ENCODE results near the gene OLFML2A. TPM values are rescaled to one million over a fixed set of nuclear protein-coding genes. Genes with fewer than 3 reads are reported as not detected.
A peak's percentile ranks its signal among the peaks of the same experiment; 100 is the strongest.
"Not testable (repeated sequence)": the region's sequence is repeated elsewhere in the genome, so short reads cannot be mapped to it uniquely, and the experiment has no call there.

Gene OLFML2A
- total RNA-seq (2014; rRNA removed; shearing (Covaris generic)): 5.6 and 7.4 TPM in 2 replicates

DNA sequence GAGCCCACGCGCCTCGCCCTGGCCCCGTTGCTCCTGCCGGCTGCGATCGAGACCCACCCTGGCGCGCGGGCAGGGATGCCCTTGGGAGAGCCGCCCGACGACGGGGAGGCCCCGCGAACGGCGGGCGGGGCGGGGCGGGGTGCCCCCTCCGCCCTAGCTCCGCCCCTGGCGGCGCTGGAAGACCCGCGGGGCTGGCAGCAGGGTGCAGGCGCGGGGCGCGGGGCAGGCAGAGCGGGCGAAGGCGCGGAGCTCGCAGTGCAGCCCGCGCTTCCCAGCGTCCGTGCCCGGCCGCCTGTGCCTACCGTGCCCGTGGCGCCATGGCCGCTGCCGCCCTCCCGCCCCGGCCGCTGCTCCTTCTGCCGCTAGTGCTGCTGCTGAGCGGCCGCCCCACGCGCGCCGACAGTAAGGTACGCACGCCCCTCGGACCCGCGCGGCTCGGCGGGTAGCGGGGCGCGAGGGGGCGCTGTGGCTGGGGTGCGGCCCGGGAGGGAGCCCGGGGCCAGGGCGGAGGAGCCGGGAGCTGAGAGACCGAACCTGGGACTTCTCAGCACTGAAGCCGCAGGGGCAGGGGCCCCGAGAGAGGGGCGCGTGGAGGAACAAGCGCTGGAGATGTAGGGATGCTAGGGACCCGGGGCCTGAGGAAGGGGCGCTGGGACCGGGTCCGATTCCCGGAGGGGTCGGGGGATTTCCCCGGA lies at the start of gene OLFML2A:
OLFML2A (plus strand) TSS at position 180 of the 695 bp plus-strand sequence; CDS start at position 318, 138 bp downstream.
- peaks cover 16% of the 10 kb centered on the region for H3K27me3 ChIP-seq (ENCODE audit: control insufficient read depth, insufficient read depth, low read length)
- DNase-seq: peak; percentile 91
- peak within 1 kb of the TSS; percentile 59 for H3K4me3 ChIP-seq (ENCODE audit: insufficient read depth, low read depth, low read length)
- H3K36me3 ChIP-seq (replicated peaks; ENCODE audit: control insufficient read depth, insufficient read depth, low read length): no peaks in the 10 kb centered on the region

DNA sequence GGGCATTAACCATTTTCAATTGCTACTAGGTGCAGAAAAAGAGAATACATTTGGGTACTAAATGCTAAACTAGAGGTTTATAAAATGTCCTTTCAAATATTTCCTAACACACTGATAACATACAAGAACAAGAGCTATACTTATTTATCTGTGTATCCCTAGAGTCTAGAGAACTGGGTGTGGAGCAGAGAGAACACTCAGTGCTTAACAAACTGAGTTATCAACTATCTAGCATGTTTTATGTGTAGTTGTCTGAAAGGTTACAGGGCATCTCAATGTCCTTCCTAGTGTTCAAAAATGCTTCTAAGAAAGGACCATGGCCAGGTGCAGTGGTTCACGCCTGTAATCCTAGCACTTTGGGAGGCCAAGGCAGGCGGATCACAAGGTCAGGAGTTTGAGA lies 46.2 kb upstream of the OLFML2A start:
- Histone ChIP-seq H3K27me3 (ENCODE audit: control insufficient read depth, insufficient read depth, low read length) (no peaks in the 10 kb centered on the region), H3K4me3 (ENCODE audit: insufficient read depth, low read depth, low read length) (no peak overlapping the region), H3K36me3 (replicated peaks; ENCODE audit: control insufficient read depth, insufficient read depth, low read length) (no peaks in the 10 kb centered on the region)
- DNase-seq: no peak

DNA sequence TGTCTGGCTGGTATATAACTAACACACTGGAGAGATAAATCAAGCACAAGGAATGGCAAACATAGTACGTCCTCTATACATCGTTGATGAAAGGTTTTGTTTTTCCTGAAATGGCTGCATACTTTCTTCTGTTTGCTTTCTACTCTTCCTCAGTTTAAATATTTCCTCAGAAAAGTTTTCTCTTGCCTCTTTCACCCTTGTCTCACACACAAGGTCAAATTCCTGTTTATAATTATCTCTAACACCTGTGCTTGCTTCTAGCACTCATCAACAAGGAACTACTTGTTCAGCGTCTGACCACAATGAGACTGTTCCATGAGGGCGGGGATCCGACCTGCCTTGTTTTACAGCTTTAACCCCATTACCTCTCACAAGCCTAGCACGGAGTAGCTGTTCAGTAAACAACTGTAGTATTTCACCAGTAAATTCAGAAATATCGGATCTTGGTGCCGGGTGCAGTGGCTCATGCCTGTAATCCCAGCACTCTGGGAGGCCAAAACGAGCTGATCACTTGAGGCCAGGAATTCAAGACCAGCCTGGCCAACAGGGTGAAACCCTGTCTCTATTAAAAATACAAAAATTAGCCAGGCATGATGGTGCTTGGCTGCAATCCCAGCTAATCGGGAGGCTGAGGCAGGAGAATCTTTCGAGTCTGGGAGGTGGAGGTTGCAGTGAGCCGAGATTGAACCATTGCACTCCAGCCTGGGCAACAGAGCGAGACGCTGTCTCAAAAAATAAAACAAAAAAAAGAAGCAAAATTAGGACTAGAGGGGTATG lies 42.8 kb upstream of the OLFML2A start:
- H3K36me3 ChIP-seq (replicated peaks; ENCODE audit: control insufficient read depth, insufficient read depth, low read length): no peaks in the 10 kb centered on the region
- H3K4me3 ChIP-seq (ENCODE audit: insufficient read depth, low read depth, low read length): no peak overlapping the region
- DNase-seq: no peak
- no peaks in the 10 kb centered on the region for H3K27me3 ChIP-seq (ENCODE audit: control insufficient read depth, insufficient read depth, low read length)

DNA sequence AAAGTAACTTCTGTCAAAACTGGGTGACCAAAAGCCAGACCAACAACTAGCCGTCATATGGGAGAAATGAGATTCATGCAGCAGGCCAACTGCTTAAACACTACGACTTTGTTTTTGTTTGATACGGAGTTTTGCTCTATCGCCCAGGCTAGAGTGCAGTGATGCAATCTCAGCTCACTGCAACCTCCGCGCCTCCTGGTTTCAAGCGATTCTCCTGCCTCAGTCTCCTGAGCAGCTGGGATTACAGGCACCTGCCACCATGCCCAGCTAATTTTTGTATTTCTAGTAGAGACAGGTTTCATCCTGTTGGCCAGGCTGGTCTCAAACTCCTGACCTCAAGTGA lies 42.2 kb upstream of the OLFML2A start:
- H3K27me3 ChIP-seq (ENCODE audit: control insufficient read depth, insufficient read depth, low read length); H3K36me3 ChIP-seq (replicated peaks; ENCODE audit: control insufficient read depth, insufficient read depth, low read length); H3K4me3 ChIP-seq (ENCODE audit: insufficient read depth, low read depth, low read length); DNase-seq: not testable (repeated sequence)

DNA sequence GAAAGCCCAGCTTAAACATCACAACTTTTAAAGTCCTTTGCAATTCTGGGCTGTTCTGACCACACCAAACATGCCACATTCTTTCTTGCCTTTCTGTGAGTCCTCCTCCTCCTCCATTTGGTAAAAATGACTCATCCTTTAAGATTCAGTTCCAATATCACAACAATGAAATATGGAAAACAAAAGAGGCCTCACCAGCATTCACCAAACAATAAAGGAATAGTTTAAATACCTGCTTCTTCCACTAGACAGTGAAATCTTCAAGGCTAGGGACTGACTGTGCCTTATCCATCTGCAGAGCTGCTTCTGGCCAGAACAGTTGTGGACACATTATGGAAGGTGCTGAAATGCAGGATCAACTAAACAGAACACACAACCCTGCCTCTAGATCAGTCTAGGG lies 41.8 kb upstream of the OLFML2A start:
- Histone ChIP-seq H3K27me3 (ENCODE audit: control insufficient read depth, insufficient read depth, low read length) (no peaks in the 10 kb centered on the region), H3K36me3 (replicated peaks; ENCODE audit: control insufficient read depth, insufficient read depth, low read length) (no peaks in the 10 kb centered on the region), H3K4me3 (ENCODE audit: insufficient read depth, low read depth, low read length) (no peak overlapping the region)
- no peak for DNase-seq

DNA sequence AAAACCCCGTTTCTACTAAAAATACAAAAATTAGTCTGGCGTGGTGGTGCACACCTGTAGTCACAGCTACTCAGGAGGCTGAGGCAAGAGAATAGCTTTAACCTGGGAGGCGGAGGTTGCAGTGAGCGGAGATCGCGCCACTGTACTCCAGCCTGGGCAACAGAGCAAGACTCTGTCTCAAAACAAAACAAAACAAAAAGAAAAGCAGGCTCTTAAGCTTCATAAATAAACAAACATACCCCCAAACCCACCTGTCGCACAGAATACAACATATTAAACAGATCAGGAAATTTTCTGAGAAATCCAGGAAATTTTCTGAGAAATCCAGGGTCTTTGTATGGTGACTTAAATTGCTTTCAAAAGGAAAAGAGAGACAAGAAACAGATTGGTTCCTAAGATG lies 38.9 kb upstream of the OLFML2A start:
- not testable (repeated sequence) for H3K36me3 ChIP-seq (replicated peaks; ENCODE audit: control insufficient read depth, insufficient read depth, low read length); H3K4me3 ChIP-seq (ENCODE audit: insufficient read depth, low read depth, low read length); H3K27me3 ChIP-seq (ENCODE audit: control insufficient read depth, insufficient read depth, low read length); DNase-seq

DNA sequence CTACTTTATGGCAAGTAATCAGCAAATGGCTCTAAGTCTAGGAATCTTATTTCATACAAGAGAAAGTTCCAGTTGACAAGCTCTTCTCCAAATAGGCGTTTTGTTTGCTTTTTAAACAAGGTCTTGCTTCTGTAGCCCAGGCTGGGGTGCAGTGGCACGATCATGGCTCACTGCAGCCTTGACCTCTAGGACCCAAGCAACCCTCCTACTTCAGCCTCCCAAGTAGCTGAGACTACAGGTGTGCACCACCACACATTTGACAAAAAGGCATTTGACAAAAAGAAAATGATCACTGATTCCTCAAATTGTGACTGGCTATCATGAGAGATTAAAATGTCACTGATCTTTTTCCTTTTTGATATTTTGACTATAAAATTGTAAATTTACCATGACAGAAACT lies 37.6 kb upstream of the OLFML2A start:
- H3K36me3 ChIP-seq (replicated peaks; ENCODE audit: control insufficient read depth, insufficient read depth, low read length): no peaks in the 10 kb centered on the region
- no peak for DNase-seq
- H3K27me3 ChIP-seq (ENCODE audit: control insufficient read depth, insufficient read depth, low read length): no peaks in the 10 kb centered on the region
- no peak overlapping the region for H3K4me3 ChIP-seq (ENCODE audit: insufficient read depth, low read depth, low read length)

DNA sequence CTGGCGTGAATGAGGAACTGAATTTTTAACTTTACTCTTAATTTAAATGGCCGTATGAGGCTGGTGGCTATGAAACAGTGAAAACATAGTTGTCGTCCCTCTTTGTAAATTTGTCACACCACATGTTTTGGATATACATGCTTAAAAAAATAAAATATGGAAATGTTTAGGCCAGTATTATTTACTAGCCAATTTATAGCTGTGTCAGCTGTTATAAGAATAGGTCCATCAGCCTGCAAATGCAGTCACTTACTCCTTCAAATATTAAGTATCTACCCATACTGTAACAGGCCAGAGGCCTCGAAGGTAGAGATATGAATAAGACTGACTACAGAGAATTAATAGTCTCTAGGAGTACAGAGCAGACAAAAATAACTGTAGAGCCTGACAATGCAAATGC lies 35.8 kb upstream of the OLFML2A start:
- H3K36me3 ChIP-seq (replicated peaks; ENCODE audit: control insufficient read depth, insufficient read depth, low read length): no peaks in the 10 kb centered on the region
- DNase-seq: no peak
- no peak overlapping the region for H3K4me3 ChIP-seq (ENCODE audit: insufficient read depth, low read depth, low read length)
- H3K27me3 ChIP-seq (ENCODE audit: control insufficient read depth, insufficient read depth, low read length): no peaks in the 10 kb centered on the region

DNA sequence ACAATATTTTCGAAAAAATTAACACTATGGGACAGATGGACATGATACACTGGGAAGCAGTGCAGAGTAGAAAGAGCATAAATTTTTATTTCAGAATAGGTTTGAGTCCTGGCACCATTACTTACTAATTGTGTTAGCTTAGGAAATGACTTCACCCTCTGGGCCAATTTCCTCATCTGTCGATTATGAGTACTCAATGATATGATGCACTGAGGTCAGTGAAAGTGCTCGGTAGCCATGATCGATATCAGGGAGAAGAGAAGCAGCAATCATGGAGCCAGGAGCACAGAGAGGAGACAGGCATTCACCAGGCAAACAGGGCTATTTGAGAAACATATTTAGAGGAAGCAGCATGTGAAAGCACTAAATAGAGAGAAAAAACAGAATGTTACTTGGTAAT lies 35.3 kb upstream of the OLFML2A start:
- no peak overlapping the region for H3K4me3 ChIP-seq (ENCODE audit: insufficient read depth, low read depth, low read length)
- no peaks in the 10 kb centered on the region for H3K27me3 ChIP-seq (ENCODE audit: control insufficient read depth, insufficient read depth, low read length)
- DNase-seq: no peak
- H3K36me3 ChIP-seq (replicated peaks; ENCODE audit: control insufficient read depth, insufficient read depth, low read length): no peaks in the 10 kb centered on the region

DNA sequence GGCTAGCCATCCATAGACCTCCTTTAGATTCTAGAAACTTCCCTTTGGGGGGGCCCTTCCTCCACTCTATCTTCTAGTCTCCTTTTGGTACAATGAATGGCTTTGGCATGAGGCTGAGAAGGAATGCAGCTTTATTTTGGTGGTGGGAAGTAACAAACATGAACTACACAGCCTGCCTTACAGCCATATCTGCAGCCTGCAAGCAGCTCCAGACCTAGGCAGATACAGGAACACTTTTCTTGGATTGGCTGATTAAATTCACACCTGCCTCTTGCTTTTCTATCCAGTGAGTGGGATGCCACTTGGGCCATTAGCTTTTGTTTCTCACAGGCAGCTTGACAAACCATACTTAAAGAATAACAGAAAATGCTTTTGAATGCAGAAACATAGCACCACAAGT lies 34.0 kb upstream of the OLFML2A start:
- H3K27me3 ChIP-seq (ENCODE audit: control insufficient read depth, insufficient read depth, low read length): no peaks in the 10 kb centered on the region
- no peak for DNase-seq

DNA sequence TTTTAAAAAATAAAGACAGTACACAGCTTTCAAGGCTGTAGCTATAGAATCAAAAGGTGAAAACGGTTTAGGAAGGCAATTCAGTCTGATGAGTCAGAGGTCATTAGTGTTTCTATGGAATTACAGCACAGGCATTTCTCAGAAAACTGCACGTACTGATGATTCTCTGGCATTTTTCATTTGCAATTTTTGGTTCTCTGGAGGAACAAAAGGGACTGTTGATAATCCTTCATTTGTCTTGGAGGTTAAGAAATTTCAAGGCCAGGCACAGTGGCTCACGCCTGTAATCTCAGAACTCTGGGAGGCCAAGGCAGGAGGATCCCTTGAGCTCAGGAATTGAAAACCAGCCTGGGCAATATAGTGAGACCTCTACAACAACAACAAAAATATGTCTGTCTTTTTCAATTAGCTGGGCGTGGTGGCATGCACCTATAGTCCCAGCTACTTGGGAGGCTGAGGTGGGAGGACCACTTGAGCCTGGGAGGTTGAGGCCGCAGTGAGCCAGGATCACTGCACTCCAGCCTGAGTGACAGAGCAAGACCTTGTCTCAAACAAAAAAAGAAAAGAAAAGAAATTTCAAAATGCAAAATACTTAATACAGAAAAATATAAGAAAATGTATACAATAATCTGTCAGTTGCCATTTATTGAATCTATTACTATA lies 33.1 kb upstream of the OLFML2A start:
- H3K36me3 ChIP-seq (replicated peaks; ENCODE audit: control insufficient read depth, insufficient read depth, low read length): no peaks in the 10 kb centered on the region
- no peak for DNase-seq
- H3K27me3 ChIP-seq (ENCODE audit: control insufficient read depth, insufficient read depth, low read length): no peaks in the 10 kb centered on the region
- H3K4me3 ChIP-seq (ENCODE audit: insufficient read depth, low read depth, low read length): no peak overlapping the region

More for the DNA sequence above, 34.0 kb upstream of the OLFML2A start:
- H3K4me3 ChIP-seq (ENCODE audit: insufficient read depth, low read depth, low read length): no peak overlapping the region
- no peaks in the 10 kb centered on the region for H3K36me3 ChIP-seq (replicated peaks; ENCODE audit: control insufficient read depth, insufficient read depth, low read length)

DNA sequence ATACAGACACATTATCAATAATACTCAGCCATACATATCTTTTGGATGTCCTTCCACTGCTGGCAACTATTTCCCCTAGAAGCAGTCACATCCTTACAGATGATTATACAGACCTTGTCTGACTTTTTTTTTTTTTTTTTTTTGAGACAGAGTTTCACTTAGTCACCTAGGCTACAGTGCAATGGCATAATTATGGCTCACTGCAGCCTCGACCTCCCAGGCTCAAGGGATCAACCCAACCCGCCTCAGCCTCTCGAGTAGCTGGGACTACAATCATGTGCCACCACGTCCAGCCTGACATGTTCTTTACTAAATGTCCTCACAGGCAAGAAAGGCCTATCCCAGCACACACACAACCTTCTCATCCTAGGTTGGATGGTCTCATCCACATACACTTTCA lies 29.9 kb upstream of the OLFML2A start:
- H3K36me3 ChIP-seq (replicated peaks; ENCODE audit: control insufficient read depth, insufficient read depth, low read length): no peaks in the 10 kb centered on the region
- DNase-seq: no peak
- no peak overlapping the region for H3K4me3 ChIP-seq (ENCODE audit: insufficient read depth, low read depth, low read length)
- no peaks in the 10 kb centered on the region for H3K27me3 ChIP-seq (ENCODE audit: control insufficient read depth, insufficient read depth, low read length)

DNA sequence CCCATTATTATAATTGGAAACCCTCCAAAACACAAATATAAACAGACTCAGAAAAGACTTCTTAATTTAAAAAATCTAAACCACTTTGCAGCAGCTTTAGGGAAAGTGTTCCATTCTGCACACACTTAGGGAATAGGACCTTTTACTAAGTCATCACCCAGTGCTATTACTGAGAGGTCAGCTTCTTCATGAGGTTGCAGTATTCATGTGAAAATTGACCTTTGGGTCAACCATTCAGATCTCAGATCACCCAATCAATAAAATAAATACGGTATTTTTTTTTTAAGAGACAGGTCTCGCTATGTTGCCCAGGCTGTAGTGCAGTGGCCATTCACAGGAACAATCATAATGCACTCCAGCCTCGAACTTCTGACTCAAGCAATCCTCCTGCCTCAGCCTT lies 27.6 kb upstream of the OLFML2A start:
- H3K4me3 ChIP-seq (ENCODE audit: insufficient read depth, low read depth, low read length): no peak overlapping the region
- no peaks in the 10 kb centered on the region for H3K36me3 ChIP-seq (replicated peaks; ENCODE audit: control insufficient read depth, insufficient read depth, low read length)
- no peak for DNase-seq
- no peaks in the 10 kb centered on the region for H3K27me3 ChIP-seq (ENCODE audit: control insufficient read depth, insufficient read depth, low read length)

DNA sequence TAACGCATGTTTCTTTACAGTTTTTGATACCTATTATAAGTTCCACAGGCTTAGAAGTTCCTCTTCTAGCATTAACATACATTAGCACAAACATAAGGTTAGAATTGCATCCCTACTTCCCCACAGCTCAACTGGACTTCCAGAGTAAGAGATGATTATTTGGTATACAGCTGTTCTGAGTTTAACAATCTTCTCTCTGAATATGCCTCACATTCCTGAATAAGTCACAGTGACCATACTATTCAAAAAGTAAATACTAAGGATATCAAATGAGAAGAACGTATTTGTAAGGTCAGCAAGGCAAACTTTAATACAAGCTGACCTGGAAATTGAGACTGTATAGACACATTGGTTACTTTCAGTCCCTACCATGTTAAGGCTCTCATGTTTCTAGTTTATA lies 27.2 kb upstream of the OLFML2A start:
- DNase-seq: no peak
- Histone ChIP-seq H3K4me3 (ENCODE audit: insufficient read depth, low read depth, low read length) (no peak overlapping the region), H3K27me3 (ENCODE audit: control insufficient read depth, insufficient read depth, low read length) (no peaks in the 10 kb centered on the region), H3K36me3 (replicated peaks; ENCODE audit: control insufficient read depth, insufficient read depth, low read length) (no peaks in the 10 kb centered on the region)

DNA sequence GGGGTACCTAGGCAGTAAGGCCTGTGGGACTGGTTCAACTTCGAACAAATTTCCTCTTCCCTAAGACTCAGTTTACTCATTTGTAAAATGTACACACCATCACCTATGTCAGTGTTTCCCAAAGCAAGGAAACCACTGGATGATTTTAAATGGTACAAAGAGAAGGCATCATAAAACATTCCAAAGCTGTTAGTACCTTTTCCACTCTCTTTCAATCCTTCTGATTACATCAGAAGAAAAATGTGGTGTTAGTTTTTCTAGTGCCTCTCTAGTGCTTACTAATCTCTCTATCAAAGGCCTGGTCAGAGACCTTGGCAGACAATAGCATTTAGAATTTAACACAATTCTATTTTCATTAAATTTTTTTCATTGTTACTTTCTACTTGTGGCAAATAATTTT lies 24.0 kb upstream of the OLFML2A start:
- H3K4me3 ChIP-seq (ENCODE audit: insufficient read depth, low read depth, low read length): no peak overlapping the region
- no peak for DNase-seq
- no peaks in the 10 kb centered on the region for H3K36me3 ChIP-seq (replicated peaks; ENCODE audit: control insufficient read depth, insufficient read depth, low read length)
- no peaks in the 10 kb centered on the region for H3K27me3 ChIP-seq (ENCODE audit: control insufficient read depth, insufficient read depth, low read length)

Data from H7 (cell line).